HG02798 (cell line): Measurements from ENCODE around the gene TRIM58.
A peak's percentile ranks its signal among the peaks of the same experiment; 100 is the strongest.

Source experiments
- ATAC-seq: cut with Tn5 transposase; IDR thresholded peaks from one replicate; pipeline ENCODE4 v1.9.1; 2021; ENCODE audit warnings: mild to moderate bottlenecking; ENCODE audit not compliant: unreplicated experiment, poor library complexity

Gene TRIM58, protein sequence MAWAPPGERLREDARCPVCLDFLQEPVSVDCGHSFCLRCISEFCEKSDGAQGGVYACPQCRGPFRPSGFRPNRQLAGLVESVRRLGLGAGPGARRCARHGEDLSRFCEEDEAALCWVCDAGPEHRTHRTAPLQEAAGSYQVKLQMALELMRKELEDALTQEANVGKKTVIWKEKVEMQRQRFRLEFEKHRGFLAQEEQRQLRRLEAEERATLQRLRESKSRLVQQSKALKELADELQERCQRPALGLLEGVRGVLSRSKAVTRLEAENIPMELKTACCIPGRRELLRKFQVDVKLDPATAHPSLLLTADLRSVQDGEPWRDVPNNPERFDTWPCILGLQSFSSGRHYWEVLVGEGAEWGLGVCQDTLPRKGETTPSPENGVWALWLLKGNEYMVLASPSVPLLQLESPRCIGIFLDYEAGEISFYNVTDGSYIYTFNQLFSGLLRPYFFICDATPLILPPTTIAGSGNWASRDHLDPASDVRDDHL

DNA sequence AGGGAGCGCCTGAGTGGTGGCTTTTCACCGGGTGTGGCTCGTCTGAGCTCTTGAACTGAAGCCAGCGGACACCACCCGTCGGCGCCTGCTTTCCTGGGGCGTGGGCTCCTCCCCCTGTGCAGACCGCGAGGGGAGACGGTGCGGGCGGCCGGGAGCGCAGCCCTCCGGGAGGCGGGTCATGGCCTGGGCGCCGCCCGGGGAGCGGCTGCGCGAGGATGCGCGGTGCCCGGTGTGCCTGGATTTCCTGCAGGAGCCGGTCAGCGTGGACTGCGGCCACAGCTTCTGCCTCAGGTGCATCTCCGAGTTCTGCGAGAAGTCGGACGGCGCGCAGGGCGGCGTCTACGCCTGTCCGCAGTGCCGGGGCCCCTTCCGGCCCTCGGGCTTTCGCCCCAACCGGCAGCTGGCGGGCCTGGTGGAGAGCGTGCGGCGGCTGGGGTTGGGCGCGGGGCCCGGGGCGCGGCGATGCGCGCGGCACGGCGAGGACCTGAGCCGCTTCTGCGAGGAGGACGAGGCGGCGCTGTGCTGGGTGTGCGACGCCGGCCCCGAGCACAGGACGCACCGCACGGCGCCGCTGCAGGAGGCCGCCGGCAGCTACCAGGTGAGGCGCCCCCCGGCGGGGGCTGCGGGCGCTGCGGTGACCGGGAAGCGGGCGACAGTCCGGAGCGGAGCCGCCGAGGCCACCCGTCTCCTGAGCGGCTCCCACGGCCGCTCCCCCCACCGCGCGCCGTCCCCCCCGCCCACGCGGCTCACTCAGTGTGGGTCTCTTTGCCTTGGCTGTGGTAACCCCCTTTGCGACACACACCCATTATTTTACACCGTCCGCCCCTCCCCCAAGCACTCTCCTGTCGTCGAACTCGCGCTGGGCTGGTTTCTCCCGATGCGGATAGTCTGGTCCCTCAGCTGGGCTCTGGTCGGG lies at the start of gene TRIM58:
Gene TRIM58 (plus strand): TSS at position 119 of the 916 bp plus-strand sequence. CDS start 60 bp downstream, at position 179.
- peak; percentile 48 for ATAC-seq

DNA sequence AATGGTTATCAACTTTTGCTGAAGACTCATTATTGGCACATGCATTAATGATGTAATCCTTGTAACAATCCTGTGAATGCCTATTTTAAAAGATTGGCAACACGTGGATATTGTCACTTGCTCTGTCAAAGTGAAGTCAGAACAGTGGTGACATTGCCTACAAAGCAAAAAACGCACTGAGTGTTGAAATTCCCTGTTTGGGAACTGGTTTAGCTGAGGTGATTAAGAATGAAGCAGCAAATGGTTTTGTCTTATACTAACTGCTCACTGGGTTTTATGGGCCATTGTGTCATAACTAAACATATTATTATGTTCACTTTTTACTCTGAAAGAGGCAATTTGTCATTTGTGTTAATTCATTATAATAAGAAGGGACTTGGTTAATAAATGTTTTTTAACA lies 44.4 kb upstream of the TRIM58 start:
- no peak for ATAC-seq

DNA sequence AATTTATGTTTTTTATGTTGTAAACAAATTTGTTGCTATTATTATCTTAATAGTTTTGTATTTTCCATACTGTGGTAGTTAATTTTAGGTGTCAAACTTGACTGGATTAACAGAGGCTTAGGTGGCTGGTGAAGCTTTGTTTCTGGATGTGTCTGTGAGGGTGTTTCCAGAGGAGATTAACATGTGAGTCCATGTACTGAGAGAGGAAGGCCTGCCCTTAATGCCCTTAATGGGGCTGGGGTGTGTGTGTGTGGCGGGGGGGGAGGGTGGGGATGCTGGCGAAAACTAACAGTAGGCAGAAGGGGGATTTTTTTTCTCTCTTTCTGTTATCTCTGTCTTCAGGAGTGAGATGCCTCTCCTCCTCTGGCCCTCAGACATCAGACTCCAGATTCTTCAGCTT lies 34.9 kb upstream of the TRIM58 start:
- no peak for ATAC-seq

DNA sequence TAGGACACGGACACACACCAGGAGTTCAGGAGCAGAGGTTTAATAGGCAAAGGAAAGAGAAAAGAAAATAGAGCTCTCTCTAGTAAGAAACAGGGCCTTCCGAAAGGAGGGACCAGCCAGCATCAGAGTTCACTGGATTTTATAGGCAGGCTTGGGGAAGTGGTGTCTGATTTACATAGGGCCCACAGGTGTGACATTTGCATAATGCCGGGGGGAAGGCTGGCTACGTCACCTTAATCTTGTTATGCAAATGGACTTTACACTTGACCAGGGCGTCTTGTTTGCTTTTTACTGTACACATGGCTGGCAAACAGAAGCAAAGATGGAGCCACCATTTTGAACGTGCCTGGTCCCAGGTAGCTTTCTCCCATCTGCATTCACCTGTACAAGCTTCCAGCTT lies 33.0 kb upstream of the TRIM58 start, which contains the start of gene OR14A16:
Gene OR14A16 (minus strand): TSS at position 97 of the 400 bp plus-strand sequence. CDS start 8,390 bp downstream, outside the sequence.
- ATAC-seq: peak; percentile 56

DNA sequence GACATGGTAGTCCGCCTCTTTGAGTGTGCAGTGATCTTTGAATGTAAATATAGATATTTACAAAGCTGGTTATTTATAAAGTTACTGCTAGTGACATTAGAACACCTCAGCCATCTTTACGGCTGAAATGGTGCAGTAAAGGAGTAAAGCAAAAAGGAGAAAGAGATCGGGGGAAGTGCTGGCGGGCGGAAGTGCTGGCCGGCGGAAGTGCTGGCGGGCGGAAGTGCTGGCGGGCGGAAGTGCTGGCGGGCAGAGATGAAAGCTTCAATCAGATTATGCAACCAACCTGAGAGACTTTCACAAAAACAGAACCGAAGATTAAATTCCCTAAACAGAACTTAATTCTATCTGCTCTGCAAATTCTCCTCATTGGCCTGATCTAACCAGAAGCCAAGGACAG lies 31.6 kb upstream of the TRIM58 start:
- no peak for ATAC-seq

DNA sequence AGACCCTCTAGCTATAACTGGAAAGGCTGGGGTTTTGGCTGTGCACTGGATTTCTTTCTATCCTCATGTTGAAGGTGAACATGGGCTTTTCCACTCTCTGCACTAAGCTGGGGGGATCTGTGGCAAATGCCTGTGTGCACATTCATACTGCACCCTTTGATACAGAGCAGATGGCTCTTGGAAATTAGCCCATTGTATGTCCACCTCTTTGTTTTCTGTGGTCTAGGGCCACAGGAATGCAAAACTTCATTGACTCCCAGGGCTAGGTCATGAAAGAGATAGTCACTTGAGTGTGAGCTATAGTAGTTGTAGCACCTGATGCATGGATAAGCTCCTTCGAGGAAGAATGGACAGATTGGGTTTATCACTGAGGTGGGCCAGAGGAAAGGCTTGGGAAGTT lies 27.3 kb upstream of the TRIM58 start:
- no peak for ATAC-seq

DNA sequence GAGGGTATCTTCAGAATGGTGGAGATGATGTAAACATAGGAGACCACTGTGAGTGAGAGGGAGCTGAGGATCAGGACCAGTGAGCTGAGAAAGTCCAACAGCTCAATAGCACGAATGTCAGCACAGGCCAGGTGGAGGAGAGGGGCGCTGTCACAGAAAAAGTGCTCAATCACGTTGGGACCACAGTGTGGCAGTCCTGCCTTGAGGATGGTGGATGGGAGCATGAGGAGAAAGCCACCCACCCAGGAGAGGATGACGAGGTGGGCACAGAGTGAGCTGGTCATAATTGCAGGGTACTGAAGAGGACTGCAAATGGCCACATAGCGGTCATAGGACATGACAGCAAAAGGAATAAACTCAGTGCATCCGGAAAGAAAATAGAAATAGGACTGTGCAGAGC lies 23.4 kb upstream of the TRIM58 start:
- no peak for ATAC-seq

DNA sequence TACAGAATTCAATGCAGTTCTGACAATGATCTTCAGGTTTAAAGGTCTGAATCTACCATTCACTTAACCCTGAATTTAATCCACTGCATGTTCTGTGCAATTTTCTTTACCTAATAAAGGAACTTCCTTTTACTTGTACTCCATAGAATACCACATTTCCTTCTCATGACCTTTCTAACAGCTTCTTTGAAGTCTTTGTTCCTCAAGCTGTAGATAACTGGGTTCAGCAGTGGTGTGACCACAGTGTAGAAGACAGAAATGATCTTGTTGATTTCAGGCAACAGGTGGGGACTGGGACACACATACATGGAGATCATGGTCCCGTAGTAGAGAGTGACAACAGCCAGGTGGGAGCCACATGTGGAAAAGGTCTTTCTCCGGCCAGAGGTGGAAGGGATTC lies 16.2 kb upstream of the TRIM58 start:
- ATAC-seq: no peak

DNA sequence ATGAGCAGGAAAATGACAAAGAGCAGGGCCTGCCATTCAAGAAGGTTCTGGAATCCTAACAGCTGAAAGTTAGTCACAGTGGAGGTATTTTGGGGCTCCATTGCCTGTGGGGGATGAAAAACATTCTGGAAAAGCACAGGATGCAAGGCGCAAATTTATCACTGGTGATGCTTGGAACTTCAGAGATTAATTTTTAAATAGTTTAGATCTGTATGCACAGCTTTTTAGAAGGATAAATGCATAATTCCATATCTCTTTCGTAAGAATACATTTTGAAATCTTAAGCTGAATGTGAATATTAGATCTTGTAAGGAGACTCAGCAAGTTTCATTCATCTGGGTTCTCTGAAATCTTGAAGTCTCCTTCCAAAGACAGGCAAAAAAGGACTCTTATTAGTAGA lies 15.2 kb upstream of the TRIM58 start, which contains the start of gene OR11L1:
Gene OR11L1 (minus strand): TSS at position 101 of the 400 bp plus-strand sequence. CDS start 0 bp downstream, at position 101.
- no peak for ATAC-seq

DNA sequence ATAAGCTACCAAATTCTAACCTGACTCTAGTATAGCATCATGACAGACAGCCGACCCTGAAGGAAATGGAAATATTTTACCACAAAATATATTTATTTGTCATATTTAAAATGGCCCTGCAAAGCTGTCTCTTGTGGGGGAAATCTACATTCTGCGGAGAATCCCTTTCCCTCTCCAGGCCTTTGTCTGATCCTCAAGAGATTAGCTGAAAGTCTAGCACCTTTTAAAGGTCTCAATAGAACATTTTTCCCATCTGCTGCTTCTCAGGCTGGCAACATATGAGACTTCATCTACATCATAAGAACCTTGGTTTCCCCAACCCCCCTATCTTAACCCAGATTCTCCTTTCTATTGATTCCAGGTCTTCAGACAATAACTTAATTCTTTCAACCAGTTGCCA lies 13.6 kb upstream of the TRIM58 start:
- ATAC-seq: no peak

DNA sequence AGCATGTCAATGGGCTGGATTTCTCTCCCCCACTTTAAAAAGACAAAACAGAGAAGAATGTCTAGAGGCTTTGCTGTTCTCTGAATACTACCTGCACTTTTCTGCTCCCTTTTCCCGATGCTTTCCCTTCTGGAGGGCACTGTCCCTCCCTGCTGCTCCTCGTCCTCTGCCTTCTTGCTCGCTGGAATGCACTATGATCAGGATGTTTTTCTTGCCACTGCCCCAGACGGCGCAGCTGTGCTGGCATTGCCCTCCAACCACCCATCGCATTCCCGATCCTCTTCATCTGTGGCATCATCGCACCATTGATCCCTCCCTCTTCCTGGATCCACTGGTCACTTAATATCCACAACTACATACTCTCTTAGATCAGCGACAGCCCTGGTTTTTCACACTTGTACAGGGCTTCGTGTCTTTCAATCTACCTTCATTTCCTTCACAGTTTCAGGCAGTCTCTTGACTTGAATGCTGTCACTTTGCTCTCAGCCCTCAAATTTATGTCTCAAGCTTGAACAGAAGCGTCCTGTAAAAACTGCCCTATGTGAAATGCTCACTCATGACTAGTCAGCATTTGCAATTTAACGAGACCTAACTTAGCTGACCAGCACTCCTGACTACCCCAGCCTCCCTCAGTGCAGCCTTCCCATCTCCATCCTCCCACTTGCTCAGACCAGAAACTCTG lies 11.8 kb upstream of the TRIM58 start:
- no peak for ATAC-seq

DNA sequence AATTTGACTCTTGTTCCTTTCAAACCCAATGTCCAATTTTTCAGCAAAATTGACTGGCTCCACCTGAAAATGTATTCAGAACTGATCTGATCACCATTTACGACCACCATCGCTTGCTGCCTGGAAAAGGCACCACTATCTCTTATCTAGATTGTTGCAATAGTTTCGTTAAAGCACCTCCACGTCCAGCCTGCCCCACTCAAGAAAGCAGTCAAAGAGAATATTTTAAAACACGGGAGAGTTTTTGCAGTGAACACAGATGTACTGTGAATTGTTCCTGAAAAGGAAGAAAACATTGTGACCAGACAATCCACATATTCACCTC lies 11.3 kb upstream of the TRIM58 start:
- ATAC-seq: no peak

DNA sequence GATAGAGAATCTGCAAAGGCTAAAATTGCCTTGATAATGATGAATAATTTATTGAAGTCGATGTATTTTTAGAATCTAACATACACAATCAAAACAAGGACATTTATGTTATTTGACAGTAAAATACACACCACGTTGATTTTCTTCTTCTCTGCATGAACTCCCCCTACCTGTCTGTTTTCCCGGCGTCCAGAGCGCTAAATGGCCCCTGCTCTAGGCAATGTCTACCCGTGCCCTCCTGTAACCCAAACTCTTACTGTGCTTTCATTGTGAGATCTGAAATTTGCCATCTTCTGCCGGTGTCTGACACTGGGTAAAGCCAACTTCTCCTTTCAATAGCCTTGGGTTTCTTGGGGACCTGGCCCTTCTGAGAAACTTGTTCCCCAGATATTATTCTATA lies 8.6 kb upstream of the TRIM58 start:
- no peak for ATAC-seq

DNA sequence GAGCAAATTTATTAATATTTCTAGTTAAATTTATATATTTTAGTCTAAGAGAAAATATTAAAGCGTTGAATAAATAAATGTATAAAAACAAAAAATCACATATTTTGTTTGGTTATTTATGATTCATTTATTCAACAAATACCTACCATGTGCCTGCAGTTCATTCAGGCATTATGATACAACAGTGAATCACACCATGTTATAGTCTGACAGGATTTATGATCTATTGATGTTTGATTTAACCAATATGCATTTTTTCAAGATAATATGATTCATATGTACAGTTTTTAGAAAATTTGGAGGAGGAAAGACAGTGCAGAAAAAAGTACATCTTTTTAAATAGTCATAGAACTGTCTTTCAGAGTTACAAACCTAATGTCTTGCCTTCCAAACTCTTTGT lies 7.4 kb upstream of the TRIM58 start:
- no peak for ATAC-seq

DNA sequence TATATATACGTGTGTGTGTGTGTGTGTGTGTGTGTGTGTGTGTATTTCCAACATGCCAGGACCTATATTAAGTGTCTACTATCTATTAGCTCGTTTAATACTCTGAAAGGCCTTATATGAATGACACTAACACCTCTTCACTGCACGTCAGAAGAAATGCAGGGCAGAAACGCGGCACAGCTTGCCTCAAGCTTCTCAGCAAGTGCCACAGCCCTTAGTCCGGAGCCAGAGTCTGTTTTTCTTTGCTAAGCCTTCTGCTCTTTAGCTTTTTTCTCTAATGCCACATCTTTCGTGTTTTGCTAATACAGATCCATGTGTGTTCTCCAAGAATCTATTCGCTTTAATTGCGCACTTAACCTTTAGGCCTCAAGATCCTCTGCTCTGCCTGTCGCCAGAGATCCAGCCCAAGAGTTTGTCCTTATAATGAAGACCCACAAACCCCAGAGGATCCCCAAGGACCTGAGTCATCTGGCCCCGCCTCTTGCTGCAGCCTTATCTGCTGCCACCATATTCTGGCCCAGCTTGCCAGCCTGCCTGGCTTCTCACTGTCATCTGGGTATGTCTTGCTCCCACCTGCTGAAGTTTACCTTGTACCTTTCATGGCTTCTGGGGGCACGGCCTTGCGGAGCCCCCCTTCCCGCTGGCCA lies 2.0 kb upstream of the TRIM58 start:
- ATAC-seq: no peak

DNA sequence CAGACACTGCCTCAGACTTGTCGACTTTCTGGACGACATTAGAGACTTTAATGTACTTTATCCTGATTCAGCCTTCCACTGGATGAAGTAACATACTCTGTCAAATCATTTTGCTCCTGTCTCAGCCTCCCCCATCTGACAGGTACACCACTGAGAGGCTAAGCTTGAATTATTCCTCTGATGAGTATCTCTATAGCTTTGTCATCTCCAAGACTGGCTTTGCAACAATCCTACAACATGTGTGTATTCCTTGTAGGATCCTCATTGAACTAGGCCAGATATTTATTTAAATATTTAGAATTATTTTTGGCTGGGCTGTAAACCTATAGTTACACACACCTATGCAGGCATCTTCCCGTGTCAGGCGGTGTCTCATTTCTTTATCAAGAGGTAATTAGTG lies 1.1 kb upstream of the TRIM58 start:
- no peak for ATAC-seq

DNA sequence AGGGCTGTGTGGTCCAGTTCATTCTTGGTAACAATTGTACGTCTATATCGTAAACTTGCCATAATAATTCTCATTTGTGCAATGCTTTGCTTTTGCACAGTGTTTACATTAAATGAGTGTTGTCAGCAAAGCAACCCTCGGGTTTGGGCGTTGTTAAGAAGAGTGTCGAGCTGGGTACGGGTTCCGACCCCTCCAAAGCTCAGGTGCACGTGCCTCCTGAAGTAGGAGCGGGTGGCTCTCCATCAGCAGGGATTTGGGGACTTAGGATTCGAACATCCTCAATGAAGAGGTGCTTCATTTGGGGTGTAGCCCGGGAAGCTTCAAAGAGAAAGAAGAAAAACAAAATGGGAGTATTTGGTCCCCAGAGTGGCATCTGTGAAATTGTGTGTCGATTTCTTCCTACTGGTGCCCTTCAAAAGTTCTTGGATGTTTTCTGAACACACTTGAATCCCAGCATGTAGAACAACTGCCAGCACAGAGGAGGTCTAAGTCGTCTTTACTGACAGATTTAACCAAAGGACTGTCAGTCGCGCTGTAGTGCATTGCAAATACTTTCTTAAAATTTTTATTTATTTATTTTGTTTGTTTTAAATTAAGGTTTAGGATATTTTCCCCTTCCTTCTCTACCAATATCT lies 1.1 kb downstream of the TRIM58 start:
- no peak for ATAC-seq

DNA sequence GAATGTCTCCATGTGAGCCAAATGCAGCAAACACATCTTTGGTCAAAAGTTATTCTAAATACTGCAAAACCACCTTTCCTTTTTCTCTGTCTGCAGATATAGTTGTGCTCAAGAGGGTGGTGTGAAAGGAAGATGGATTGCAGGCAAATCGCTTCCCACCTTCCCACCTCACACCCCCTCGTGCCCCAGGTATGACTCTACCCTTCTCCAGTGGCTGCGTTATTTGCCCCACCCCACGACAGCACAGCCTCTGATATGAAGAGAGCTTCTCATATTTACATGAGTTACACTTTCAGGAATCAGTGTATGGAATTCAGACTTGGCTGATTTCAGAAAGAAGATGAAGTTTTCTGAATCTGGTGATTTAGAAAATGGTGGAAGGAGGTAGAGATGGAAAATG lies 5.8 kb downstream of the TRIM58 start:
- no peak for ATAC-seq

DNA sequence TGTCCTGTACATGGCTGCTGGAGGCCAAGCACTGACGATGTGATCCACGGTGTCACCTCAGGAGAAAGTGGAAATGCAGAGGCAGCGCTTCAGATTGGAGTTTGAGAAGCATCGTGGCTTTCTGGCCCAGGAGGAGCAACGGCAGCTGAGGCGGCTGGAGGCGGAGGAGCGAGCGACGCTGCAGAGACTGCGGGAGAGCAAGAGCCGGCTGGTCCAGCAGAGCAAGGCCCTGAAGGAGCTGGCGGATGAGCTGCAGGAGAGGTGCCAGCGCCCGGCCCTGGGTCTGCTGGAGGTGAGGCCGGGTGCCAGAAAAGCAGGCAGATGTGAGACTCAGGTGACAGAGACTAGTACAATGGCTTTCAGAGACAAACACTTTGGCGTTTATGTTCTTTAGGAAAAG lies 7.7 kb downstream of the TRIM58 start:
- no peak for ATAC-seq

DNA sequence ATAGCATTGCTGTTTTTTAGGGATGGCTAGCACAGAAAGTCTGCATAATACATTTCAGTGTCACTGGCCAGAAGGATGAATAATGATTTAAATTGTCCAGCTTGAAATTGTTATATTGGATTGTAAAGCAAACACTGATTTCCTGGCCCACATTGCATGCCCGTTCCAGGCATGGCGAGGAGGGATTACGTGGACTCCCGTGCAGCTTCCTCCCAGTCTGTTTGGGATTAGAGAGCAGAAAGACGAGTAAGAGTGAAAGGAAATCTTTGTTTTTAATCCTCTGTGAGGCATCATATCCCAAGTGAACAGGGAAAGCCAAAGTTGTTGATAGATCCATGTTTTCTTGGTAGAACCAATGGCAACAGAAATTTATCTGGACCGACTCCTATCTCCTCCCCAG lies 8.4 kb downstream of the TRIM58 start:
- ATAC-seq: no peak
